Lower leg skin (tissue), 3 donors: Measurements from ENCODE around the gene CASP3.

Experiments
- CTCF ChIP-seq, 3 donors: fragments of 450-650 bp; IDR thresholded peaks; one replicate each; pipeline ENCODE4 v1.5.1; 2016; ENCODE audit warnings: antibody characterized with exemption in 3 of 3, mild to moderate bottlenecking in 3 of 3, moderate library complexity in 2 of 3
- POLR2A ChIP-seq, 2 donors: fragments of 450-650 bp; IDR thresholded peaks; one replicate each; pipeline ENCODE4 v1.6.1; 2016 to 2017; ENCODE audit warnings: antibody characterized with exemption in 2 of 2, mild to moderate bottlenecking in 1 of 2, moderate library complexity in 1 of 2

GRCh38 chr4:184632842-184633241 is 16.4 kb downstream of the CASP3 start:
- TF ChIP-seq CTCF (IDR thresholded peaks at IDR 0.05): no peak
- no peak for TF ChIP-seq POLR2A (IDR thresholded peaks at IDR 0.05)
